ENCODE measurements around the gene DYSF. TPM values are rescaled to one million over a fixed set of nuclear protein-coding genes. Genes with fewer than 3 reads are reported as not detected.

Gene DYSF
- total and polyA plus RNA-seq, 2 donors (not counting 3 experiments of a cell fraction or from before 2014, with no cell fraction given): 50.9 to 152 TPM

GRCh38 chr2:71610671-71611070 is 157.3 kb downstream of the DYSF start:
- TF ChIP-seq FOS (IDR thresholded peaks at IDR 0.05; ENCODE audit: borderline replicate concordance, insufficient read depth, low read length): no peak
- no peak for TF ChIP-seq MAX (IDR thresholded peaks at IDR 0.05; ENCODE audit: insufficient read depth, insufficient read length)
- no peak for TF ChIP-seq CTCF (IDR thresholded peaks at IDR 0.05; ENCODE audit: extremely low read depth in 1 of 2, insufficient read depth in 1 of 2, low read depth in 1 of 2, low read length in 2 of 2)
- no peak for TF ChIP-seq POLR2A (IDR thresholded peaks at IDR 0.05; ENCODE audit: low read depth, low read length)
- no peak for TF ChIP-seq GATA2 (IDR thresholded peaks at IDR 0.05; ENCODE audit: insufficient read depth, insufficient read length, low read depth, low read length)
- TF ChIP-seq EZH2 (IDR thresholded peaks at IDR 0.05; ENCODE audit: borderline replicate concordance, low read depth, low read length, severe bottlenecking): no peak
- TF ChIP-seq MYC (IDR thresholded peaks at IDR 0.05; ENCODE audit: low read depth, low read length): no peak
- no peak for TF ChIP-seq POLR2AphosphoS5 (IDR thresholded peaks at IDR 0.05; ENCODE audit: insufficient read depth, low read depth, low read length)
- no peak for TF ChIP-seq JUN (IDR thresholded peaks at IDR 0.05; ENCODE audit: borderline replicate concordance, insufficient read depth, insufficient read length, low read depth)
- Histone ChIP-seq H3K4me1 (ENCODE audit: control insufficient read depth, extremely low read depth, insufficient read depth, low read length) (peaks cover 30% of the 10 kb centered on the region), H3K9ac (replicated peaks; ENCODE audit: extremely low read depth, insufficient read depth, low read length) (no peak overlapping the region), H4K20me1 (replicated peaks; ENCODE audit: control insufficient read depth, extremely low read depth, insufficient read depth, low read length) (no peaks in the 10 kb centered on the region), H3K27ac (ENCODE audit: insufficient read depth, low read depth, low read length) (no peak overlapping the region), H2AFZ (ENCODE audit: low read depth, low read length) (no peak overlapping the region), H3K36me3 (ENCODE audit: control insufficient read depth in 2 of 2, extremely low read depth in 1 of 2, insufficient read depth in 2 of 2, low read length in 2 of 2) (peaks cover 0 to 20% of the 10 kb centered on the region in 2 experiments), H3K4me2 (ENCODE audit: insufficient read depth, low read length) (no peak overlapping the region), H3K79me2 (ENCODE audit: control insufficient read depth, insufficient read depth, low read length) (no peaks in the 10 kb centered on the region), H3K4me3 (replicated peaks in 1 of 3; ENCODE audit: insufficient read depth in 1 of 3, low read depth in 1 of 3, low read length in 3 of 3) (no peak overlapping the region), H3K9me1 (replicated peaks; ENCODE audit: control insufficient read depth, extremely low read depth, insufficient read depth, low read length) (no peaks in the 10 kb centered on the region), H3K9me3 (replicated peaks; ENCODE audit: control insufficient read depth, insufficient read depth, low read length) (no peaks in the 10 kb centered on the region), H3K27me3 (ENCODE audit: control insufficient read depth in 2 of 2, insufficient read depth in 2 of 2, low read length in 2 of 2) (no peaks in the 10 kb centered on the region)
- intact Hi-C loops (cut with micrococcal nuclease): loop anchor here (1.0 to 5.0 kb wide), 3 partner anchors 65 to 262 kb away; no protein-coding TSS in a partner anchor
- DNase-seq (ENCODE audit: low read depth, low spot score): no peak
- no peak for FAIRE-seq
- dilution Hi-C loops (cut with MboI; ENCODE audit: extremely low pct_ligation_motif_present, low sequenced_read_pairs): no loop called here
- BruUV-seq (replicated peaks): no TSS peak
- CTCF ChIA-PET: interaction anchor here (0.6 to 3.8 kb wide), 6 partner anchors 10 to 539 kb away, joined by 3 to 52 read pairs (median 3); no protein-coding TSS in a partner anchor
- POLR2A ChIA-PET: no interaction called here

All from endothelial cell of umbilical vein (primary cell).